Measurements from ENCODE around the gene RGSL1.

The RGSL1 gene

GRCh38 chr1:182450087-182450486, at the start of gene RGSL1:
TSS of gene RGSL1 (plus strand) at chr1:182450146. CDS start at chr1:182450166, 20 bp downstream.
- DNase-seq (ENCODE audit: insufficient read length, low spot score) (no peak), FAIRE-seq (no peak)
- no peak for TF ChIP-seq CTCF (IDR thresholded peaks at IDR 0.05; ENCODE audit: insufficient read depth, missing control alignments)

GRCh38 chr1:182400567-182400966, 49.4 kb upstream of the RGSL1 start, which contains the start of gene TEDDM1:
TSS of gene TEDDM1 (minus strand) at chr1:182400667. CDS start at chr1:182400485, 182 bp downstream.
- TF ChIP-seq CTCF (IDR thresholded peaks at IDR 0.05; ENCODE audit: insufficient read depth, missing control alignments) = no peak
- no peak for FAIRE-seq

GRCh38 chr1:182404781-182405180, 45.2 kb upstream of the RGSL1 start:
- TF ChIP-seq CTCF (IDR thresholded peaks at IDR 0.05; ENCODE audit: insufficient read depth, missing control alignments) = no peak

More at GRCh38 chr1:182400567-182400966, 49.4 kb upstream of the RGSL1 start, which contains the start of gene TEDDM1:
- no peak for DNase-seq (ENCODE audit: insufficient read length, low spot score)

GRCh38 chr1:182405578-182405977, 44.4 kb upstream of the RGSL1 start:
- no peak for TF ChIP-seq CTCF (IDR thresholded peaks at IDR 0.05; ENCODE audit: insufficient read depth, missing control alignments)
- FAIRE-seq = no peak

More at GRCh38 chr1:182404781-182405180, 45.2 kb upstream of the RGSL1 start:
- FAIRE-seq = no peak
- no peak for DNase-seq (ENCODE audit: insufficient read length, low spot score)

GRCh38 chr1:182406012-182406411, 43.9 kb upstream of the RGSL1 start:
- DNase-seq (ENCODE audit: insufficient read length, low spot score) = no peak
- FAIRE-seq = no peak

More at GRCh38 chr1:182405578-182405977, 44.4 kb upstream of the RGSL1 start:
- DNase-seq (ENCODE audit: insufficient read length, low spot score) = no peak

GRCh38 chr1:182407724-182408123, 42.2 kb upstream of the RGSL1 start:
- no peak for DNase-seq (ENCODE audit: insufficient read length, low spot score)
- TF ChIP-seq CTCF (IDR thresholded peaks at IDR 0.05; ENCODE audit: insufficient read depth, missing control alignments) = no peak
- no peak for FAIRE-seq

More at GRCh38 chr1:182406012-182406411, 43.9 kb upstream of the RGSL1 start:
- TF ChIP-seq CTCF (IDR thresholded peaks at IDR 0.05; ENCODE audit: insufficient read depth, missing control alignments) = no peak

GRCh38 chr1:182408435-182409075, 41.4 kb upstream of the RGSL1 start:
- no peak for TF ChIP-seq CTCF (IDR thresholded peaks at IDR 0.05; ENCODE audit: insufficient read depth, missing control alignments)
- FAIRE-seq (no peak), DNase-seq (ENCODE audit: insufficient read length, low spot score) (no peak)

All from D721Med (cell line).